NT2/D1 (cell line): ENCODE data around the gene MYLK2.
"Not testable (repeated sequence)": the region's sequence is repeated elsewhere in the genome, so short reads cannot be mapped to it uniquely, and the experiment has no call there.

Source experiments
- SUZ12 ChIP-seq: IDR thresholded peaks from 2 replicates; pipeline ENCODE4 v1.6.1; 2011; ENCODE audit not compliant: insufficient read length, insufficient read depth; ENCODE audit errors: extremely low read depth
- YY1 ChIP-seq: IDR thresholded peaks from 2 replicates; pipeline ENCODE4 v1.6.1; 2011; ENCODE audit not compliant: insufficient read length, insufficient read depth
- ZNF274 ChIP-seq: IDR thresholded peaks from 2 replicates; pipeline ENCODE4 v1.6.1; 2011; ENCODE audit warnings: mild to moderate bottlenecking, low read depth, low read length

DNA sequence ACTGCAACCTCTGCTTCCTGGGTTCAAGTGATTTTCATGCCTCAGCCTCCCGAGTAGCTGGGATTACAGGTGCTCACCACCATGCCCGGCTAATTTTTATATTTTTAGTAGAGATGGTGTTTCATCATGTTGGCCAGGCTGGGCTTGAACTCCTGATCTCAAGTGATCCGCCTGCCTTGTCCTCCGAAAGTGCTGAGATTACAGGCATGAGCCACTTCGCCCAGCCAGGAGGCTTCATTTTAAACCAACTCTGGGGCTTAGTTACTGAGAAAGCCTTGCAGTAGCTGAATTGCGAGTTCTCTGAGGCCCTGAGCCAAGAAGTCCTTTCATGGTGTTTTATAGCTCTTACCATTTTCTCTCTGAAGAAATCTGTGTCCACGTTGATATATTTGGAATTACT, 5.0 kb upstream of the MYLK2 start:
- TF ChIP-seq YY1, ZNF274, SUZ12: not testable (repeated sequence)
